HUDEP-2 (cell line): Measurements from ENCODE around the gene TCHH.
A peak's percentile ranks its signal among the peaks of the same experiment; 100 is the strongest.
"Not testable (repeated sequence)": the region's sequence is repeated elsewhere in the genome, so short reads cannot be mapped to it uniquely, and the experiment has no call there.

Source experiments
- DNase-seq, 76 experiments: peaks; one replicate each; lab custom pipeline; 2025; ENCODE audit not compliant: unreplicated experiment in 76 of 76; lab: John Stamatoyannopoulos, UW

Gene TCHH, protein sequence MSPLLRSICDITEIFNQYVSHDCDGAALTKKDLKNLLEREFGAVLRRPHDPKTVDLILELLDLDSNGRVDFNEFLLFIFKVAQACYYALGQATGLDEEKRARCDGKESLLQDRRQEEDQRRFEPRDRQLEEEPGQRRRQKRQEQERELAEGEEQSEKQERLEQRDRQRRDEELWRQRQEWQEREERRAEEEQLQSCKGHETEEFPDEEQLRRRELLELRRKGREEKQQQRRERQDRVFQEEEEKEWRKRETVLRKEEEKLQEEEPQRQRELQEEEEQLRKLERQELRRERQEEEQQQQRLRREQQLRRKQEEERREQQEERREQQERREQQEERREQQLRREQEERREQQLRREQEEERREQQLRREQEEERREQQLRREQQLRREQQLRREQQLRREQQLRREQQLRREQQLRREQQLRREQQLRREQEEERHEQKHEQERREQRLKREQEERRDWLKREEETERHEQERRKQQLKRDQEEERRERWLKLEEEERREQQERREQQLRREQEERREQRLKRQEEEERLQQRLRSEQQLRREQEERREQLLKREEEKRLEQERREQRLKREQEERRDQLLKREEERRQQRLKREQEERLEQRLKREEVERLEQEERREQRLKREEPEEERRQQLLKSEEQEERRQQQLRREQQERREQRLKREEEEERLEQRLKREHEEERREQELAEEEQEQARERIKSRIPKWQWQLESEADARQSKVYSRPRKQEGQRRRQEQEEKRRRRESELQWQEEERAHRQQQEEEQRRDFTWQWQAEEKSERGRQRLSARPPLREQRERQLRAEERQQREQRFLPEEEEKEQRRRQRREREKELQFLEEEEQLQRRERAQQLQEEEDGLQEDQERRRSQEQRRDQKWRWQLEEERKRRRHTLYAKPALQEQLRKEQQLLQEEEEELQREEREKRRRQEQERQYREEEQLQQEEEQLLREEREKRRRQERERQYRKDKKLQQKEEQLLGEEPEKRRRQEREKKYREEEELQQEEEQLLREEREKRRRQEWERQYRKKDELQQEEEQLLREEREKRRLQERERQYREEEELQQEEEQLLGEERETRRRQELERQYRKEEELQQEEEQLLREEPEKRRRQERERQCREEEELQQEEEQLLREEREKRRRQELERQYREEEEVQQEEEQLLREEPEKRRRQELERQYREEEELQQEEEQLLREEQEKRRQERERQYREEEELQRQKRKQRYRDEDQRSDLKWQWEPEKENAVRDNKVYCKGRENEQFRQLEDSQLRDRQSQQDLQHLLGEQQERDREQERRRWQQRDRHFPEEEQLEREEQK (N-terminal part only)

GRCh38 chr1:152115344-152115743, at the start of gene TCHH:
Gene TCHH (minus strand): TSS chr1:152115444. CDS start chr1:152114080, 1,364 bp downstream.
- no peak for DNase-seq

- no peak for DNase-seq
Measured at GRCh38 chr1:152164517-152165136, 49.4 kb upstream of the TCHH start.

- no peak for DNase-seq
Measured at GRCh38 chr1:152162792-152163463, 47.7 kb upstream of the TCHH start.

- no peak for DNase-seq
Measured at GRCh38 chr1:152160576-152160975, 45.3 kb upstream of the TCHH start.

DNA sequence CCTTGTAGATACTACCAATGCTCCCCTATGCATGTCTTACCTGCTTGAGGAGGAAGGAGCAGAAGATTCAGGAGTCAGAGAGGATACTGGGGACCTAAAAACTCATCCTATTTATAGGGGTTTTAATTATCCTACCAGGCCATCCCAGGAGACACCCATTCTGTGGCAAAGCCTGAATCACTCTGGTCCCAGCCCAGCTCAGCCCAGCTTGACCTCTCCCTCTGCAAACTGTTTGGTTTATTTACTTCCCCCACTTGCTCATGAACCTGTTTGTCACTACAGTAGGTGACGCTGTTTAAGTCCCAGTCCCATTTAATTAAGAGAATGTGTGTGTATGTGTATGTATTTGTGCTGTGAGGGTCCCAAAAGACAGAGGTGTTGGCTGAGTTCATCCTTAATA, 43.9 kb upstream of the TCHH start, which contains the start of gene RPTN:
Gene RPTN, minus strand, starts transcription at position 85 of the 400 bp plus-strand sequence. CDS start 1,339 bp downstream, outside the sequence.
- DNase-seq = no peak

DNA sequence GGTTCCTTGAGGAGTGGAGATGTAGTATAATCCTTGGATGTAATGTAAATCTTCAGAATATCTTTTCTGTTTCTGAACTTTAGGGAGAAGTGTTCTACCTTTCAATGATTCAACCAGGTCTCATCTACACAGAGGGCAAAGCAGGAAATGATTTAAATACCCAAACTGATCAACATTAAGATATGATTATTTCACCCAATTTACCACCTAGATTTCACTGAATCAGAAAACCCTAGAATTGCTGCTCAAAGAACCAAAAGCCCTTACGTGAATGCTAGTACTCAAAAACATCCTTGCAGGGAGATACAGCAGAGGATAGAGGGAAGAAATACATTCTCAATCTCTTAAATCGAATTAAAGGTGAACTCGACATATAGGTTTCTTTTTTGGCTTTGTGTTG, 38.8 kb upstream of the TCHH start:
- DNase-seq = no peak

DNA sequence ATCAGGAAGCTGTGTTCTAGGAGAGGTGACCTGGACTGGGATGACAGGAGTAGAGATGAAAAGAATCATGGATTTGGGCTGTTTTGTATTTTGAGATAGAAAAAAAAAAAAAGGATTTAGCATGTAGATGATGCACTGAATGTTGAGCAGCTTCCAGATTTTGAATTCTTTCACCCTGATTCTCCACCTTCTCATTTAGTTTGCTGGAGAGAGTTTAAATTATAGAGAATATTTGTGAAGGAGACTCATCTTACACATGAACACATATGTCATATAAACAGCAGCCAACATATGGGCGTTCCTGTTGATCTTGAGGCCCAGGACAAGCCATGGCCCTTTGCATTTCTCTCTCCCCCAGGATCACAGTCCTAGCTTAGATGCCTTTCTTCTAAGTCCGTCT, 36.4 kb upstream of the TCHH start:
- no peak for DNase-seq

DNA sequence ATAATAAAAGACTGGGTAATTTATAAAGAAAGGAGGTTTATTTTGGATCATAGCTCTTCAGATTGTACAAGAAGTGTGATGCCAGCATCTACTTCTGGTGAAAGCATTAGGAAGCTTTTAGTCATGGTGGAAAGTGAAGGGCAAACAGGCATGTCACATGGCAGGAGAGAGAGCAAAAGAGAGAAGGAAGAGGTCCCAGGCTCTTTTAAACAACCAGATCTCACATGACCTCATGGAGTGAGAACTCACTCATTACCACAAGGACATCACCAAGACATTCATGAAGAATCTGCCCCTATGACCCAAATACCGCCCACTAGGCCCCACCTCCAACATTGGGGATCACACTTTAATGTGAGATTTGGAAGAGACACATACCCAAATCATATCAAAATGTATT, 33.7 kb upstream of the TCHH start:
- DNase-seq = no peak

DNA sequence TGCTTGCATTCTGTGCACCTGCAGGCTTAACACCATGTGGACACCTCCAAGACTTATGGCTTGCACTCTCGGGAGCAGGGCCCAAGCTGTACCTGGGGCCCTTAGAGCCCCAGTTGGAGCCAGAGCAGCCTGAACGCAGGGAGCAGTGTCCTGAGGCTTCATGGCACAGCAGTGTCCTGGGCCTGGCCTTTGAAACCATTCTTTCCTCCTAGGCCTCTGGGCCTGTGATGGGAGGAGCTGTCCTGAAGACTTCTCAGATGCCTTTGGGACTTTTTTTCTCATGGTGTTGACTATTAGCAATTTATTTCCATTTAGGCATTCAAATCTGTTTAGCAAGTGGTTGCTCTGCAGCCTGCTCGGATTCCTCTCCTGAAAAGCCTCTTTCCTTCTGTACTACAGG, 32.8 kb upstream of the TCHH start:
- DNase-seq = no peak

DNA sequence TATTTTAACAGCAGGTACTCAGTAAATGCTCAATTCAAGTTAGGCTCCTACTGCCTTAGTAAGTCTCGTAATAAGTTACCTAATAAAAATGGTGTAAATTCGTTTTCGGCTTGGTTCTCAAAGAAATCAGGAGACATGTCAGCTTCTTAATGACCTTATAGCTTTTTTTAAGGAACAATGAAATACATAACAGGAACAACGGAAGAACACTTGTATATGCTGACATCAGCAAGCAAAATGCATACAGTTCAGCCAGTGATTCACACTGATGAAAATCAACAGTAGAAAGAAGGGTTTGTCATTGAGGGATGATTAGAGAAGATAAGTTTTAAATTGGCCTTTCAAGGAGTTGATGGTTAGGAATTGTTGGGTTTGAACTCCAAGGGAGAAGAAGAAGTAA, 30.5 kb upstream of the TCHH start:
- no peak for DNase-seq

GRCh38 chr1:152144674-152145183, 29.5 kb upstream of the TCHH start:
- DNase-seq = not testable (repeated sequence)

- no peak for DNase-seq
Measured at GRCh38 chr1:152143150-152143887, 28.1 kb upstream of the TCHH start.

- DNase-seq = peak in 17 of 76 experiments; percentile 0 to 9 (median 3)
Measured at GRCh38 chr1:152141971-152142584, 26.8 kb upstream of the TCHH start.

GRCh38 chr1:152137215-152137614, 22.0 kb upstream of the TCHH start:
- DNase-seq = peak in 9 of 76 experiments; percentile 7 to 64 (median 42)

- DNase-seq = no peak
Measured at GRCh38 chr1:152130186-152130585, 14.9 kb upstream of the TCHH start.

DNA sequence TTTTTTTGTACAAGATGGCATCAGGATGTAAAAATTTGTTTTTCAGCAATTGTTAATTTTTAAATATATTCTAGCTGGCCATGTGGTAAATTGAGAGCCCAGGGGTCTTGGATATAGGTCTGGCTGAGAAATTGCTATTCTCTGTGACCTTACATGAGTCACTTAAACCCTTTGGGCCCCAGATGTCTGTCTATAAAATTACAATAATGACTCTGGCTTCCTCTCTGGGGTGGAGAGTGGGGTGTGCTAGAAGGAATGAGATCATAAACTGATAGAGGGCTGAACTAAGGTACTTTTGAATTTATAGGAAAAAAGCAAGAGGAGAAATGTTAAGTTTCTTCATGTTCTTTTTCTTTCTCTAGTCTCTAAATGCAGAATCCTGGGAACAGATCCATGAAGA, 12.4 kb upstream of the TCHH start:
- DNase-seq = no peak

- DNase-seq = no peak
Measured at GRCh38 chr1:152125834-152126443, 10.7 kb upstream of the TCHH start.

- no peak for DNase-seq
Measured at GRCh38 chr1:152118915-152119314, 3.7 kb upstream of the TCHH start.
